ENCODE data around the gene RGS14. TPM values are rescaled to one million over a fixed set of nuclear protein-coding genes. Genes with fewer than 3 reads are reported as not detected.

RGS14 gene
- total RNA-seq, 4 donors from 2014 or later: 7.0 to 16.4 (median 7.5) TPM

DNA sequence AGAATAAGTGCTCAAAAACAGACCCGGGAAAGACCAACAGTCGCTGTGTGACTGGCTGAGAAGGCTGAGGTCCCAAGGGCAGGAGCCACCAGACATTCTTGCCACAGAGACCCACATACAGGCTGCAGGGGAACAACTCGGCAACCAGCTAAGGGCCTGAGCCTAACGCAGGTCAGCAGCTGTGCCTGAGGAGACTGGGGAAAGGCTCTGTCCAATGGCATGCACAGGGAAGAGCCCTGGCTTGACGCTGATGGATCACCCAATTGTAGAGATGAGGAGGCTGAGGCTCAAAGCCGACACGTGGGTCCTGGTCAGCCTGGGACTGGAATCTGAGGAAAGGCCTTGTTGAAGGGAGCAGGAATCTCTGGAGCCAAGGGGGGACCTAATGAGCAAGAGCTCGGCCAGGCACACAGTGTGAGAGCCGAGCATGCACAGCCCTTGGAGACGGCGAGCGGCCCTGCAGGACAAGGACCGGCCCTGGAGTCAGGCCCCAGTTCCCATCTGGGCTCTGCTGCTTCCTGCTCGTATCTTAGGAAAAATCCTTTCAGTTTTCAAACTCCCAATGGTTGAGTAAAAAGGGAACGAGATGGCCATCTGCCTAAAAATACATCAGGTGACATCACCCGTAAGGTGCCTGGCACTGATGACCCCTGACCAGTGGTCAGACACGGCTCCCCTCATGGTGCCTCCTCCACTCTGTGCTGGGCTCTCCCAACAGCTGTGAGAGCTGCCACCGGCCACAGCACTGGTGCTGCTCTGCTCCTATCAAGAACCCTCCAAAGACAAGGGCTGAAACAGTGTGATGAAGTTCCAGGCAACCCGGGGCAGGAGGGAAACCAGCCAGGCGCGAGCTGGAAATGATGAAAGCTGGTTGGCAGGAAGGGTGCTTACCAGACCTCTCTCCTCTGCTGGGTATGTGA lies 22.7 kb upstream of the RGS14 start:
- TF ChIP-seq, protein P1, sequence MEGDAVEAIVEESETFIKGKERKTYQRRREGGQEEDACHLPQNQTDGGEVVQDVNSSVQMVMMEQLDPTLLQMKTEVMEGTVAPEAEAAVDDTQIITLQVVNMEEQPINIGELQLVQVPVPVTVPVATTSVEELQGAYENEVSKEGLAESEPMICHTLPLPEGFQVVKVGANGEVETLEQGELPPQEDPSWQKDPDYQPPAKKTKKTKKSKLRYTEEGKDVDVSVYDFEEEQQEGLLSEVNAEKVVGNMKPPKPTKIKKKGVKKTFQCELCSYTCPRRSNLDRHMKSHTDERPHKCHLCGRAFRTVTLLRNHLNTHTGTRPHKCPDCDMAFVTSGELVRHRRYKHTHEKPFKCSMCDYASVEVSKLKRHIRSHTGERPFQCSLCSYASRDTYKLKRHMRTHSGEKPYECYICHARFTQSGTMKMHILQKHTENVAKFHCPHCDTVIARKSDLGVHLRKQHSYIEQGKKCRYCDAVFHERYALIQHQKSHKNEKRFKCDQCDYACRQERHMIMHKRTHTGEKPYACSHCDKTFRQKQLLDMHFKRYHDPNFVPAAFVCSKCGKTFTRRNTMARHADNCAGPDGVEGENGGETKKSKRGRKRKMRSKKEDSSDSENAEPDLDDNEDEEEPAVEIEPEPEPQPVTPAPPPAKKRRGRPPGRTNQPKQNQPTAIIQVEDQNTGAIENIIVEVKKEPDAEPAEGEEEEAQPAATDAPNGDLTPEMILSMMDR (IDR thresholded peaks at IDR 0.05; ENCODE audit: low read depth): no peak

DNA sequence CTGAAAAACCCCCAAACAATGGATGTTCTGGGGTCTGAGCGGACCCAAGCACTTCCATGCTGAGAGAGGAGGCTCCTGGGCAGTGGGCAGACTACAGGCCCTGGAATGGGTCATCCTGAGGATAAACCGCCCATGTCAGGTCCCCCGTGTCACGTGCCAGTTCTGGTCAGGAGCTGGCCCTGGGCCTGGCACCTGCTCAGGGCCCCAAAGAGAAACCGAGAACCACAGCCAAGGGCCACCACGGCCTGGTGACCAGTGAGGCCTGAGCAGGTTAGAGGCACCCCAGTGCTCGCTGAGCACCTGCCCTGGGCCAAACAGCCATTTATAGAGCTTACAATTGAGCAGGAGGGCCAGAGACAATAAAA lies 22.0 kb upstream of the RGS14 start:
- TF ChIP-seq, protein P1 (IDR thresholded peaks at IDR 0.05; ENCODE audit: low read depth): no peak

DNA sequence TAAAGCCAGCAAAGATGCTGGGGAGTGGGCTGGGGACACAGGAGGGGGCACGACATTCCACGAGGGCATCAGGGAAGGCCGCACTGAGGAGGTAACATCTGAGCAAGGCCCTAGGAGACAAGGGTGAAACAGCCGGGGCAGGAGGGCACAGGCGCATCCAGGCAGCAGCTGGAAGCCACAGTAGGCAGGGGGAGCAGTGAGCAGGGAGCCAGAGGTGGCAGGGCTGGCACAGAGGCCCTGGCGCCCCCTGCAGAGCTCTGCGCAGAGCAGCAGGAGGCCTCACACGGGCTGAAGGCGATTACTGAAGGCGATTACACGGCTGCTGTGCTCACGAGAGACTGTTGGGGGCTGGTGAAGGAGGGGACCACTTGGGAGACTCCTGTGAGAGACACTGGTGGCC lies 21.6 kb upstream of the RGS14 start:
- TF ChIP-seq, protein P1 (IDR thresholded peaks at IDR 0.05; ENCODE audit: low read depth): no peak

DNA sequence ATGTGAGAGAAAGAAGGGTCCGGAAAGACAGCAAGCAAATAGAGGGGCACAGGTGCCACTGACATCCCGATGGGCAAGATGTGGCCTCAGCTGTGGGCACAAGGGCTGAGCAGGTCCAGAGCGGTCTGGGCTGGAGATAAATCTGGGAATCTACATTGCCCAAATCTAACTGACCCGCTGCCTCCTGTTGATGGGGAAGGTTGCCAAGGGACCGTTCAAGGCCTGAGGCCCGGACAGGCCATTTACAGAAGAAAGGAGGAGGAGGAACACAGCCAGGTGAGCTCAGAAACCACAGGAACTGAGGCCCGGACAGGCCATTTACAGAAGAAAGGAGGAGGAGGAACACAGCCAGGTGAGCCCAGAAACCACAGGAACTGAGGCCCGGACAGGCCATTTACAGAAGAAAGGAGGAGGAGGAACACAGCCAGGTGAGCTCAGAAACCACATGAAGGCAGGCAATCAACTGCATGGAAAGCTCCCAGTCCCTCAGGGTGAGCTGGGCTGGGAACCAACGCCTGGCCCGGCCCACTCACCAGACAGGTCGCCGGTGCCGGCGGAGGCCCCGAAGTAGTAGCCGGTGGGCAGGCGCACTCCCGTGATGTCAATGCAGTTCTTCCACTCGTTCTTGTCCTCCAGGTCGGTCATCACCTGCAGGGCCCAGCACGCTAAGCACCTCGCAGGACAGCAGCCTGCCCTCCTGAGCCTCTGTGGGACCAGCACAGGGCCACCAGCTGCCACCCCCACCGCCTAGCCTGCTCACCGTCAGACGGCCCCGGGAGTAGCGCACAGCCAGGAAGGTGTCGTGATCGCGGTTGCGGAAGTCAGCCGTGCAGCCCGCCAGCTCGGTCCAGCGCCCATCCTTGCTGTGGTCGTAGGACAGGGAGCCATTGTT lies 20.9 kb upstream of the RGS14 start:
- TF ChIP-seq, protein P1 (IDR thresholded peaks at IDR 0.05; ENCODE audit: low read depth): no peak

DNA sequence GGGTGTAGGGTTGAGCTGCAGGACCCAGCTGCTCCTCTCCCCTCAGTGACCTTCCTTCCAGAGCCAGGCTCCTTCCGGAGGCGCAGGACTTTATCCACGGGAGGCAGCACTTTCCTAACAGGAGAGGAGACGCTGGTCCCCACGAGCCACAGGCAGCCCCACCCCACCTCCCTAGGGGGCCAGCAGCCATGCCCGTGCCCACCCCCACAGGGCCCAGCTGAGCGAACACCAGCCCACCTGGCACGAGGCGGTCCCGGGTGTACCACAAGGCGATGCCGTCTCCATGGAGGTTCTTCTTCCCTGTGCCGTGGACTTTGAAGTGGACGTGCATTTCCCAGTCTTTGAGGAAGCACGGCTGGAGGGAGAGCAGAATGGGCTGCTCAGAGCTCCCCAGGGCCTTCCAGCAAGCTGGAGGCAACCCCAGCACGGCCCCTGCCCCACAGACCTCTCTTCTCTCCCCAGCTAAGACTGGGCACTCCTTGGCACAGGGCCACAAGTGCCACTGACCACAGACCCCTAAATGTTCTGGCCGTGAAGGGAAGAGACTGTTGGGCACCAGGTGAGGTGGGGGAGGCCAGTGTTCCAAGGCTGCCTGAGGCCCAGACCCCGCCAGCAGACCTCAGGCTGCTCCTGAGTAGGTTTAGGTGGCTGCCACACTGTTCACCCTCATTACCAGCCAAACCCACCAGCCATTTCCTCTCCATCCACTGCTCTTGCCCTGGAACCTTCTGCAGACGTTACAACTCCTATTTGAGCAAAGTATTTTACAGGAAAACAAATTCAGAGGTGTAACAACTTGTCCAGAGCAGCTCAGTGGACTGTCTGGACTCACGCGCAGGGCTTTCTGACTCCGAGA lies 19.2 kb upstream of the RGS14 start:
- TF ChIP-seq, protein P1 (IDR thresholded peaks at IDR 0.05; ENCODE audit: low read depth): no peak

DNA sequence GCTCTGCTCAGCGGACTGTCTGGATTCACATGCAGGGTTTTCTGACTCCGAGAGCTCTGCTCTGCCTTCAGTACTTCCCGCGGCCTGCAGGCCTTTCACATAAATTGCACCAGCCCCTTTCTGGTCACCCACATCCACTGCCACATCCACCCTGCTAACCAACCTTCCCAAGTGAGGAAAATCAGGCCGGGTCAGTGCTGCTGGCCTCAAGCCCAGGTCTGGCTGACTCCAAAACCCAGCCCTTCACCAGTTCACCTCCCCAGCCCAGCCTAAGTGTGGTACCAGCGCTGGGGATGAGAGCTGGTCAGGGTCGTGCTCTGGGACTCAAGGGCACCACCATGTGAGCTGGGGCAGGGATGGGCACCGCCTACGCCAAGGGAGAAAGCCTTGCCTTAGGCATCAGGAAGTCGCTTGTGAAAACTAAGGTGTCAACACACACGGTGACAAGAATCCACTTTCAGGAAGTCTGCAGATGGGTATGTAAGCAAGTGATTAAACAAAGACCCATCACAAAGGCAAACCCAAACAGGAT lies 18.6 kb upstream of the RGS14 start:
- TF ChIP-seq, protein P1 (IDR thresholded peaks at IDR 0.05; ENCODE audit: low read depth): no peak
